ENCODE data around the gene CHST3.

- TF ChIP-seq CTCF (conservative IDR thresholded peaks at IDR 0.05; ENCODE audit: low read length): no peak
- no peak for TF ChIP-seq EZH2phosphoT487 (IDR thresholded peaks at IDR 0.05; ENCODE audit: borderline replicate concordance)
These were observed 73.6 kb downstream of the CHST3 start for GRCh38 chr10:72037811-72038210.
